ENCODE results near the gene PTPN4. TPM values are rescaled to one million over a fixed set of nuclear protein-coding genes. Genes with fewer than 3 reads are reported as not detected.
"Not testable (repeated sequence)": the region's sequence is repeated elsewhere in the genome, so short reads cannot be mapped to it uniquely, and the experiment has no call there.

The PTPN4 gene
- total RNA-seq, 3 donors from 2014 or later, result 23.1 to 35.4 (median 30.1) TPM

DNA sequence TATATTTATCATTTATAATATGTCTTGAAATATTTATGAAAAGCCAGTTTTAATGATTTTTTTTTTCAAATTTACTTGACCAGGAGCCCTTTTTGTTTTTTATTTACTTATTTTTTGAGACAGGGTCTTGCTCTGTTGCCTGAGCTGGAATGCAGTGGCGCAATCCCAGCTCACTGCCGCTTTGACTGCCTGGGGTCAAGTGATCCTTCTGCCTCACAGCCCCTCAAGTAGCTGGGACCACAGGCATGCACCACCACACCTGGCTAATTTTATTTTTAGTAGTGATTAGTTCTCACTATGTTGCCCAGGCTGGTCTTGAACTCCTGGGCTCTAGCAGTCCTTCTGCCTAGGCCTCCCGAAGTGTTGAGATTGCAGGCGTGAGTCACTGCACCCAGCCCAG, 258.8 kb downstream of the PTPN4 start:
- no peak for ATAC-seq

DNA sequence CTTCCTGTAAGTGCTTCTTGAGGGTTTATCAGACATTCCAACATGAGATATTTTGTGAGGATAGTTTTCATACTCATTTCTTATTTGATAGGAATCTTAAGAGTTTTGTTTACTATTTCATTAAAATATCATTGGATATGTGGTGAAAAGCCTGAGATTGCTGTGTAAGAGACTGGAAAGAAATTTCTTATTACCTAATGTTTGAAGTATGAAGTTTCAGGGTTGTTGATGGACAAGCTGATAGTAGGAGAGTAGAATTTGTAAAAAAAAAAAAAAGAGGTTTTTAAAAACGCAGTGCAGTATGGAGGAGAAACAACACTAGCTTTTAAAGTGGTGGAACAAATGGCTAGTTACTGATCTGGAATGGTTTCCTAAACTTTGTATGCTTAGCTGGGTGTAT, 260.8 kb downstream of the PTPN4 start:
- no peaks in the 10 kb centered on the region for H3K36me3 ChIP-seq (ENCODE audit: low read depth)
- no peak for DNase-seq
- intact Hi-C loops (cut with DNase I, micrococcal nuclease), result no loop called here
- TF ChIP-seq CTCF (IDR thresholded peaks at IDR 0.05), result no peak
- no peaks in the 10 kb centered on the region for H3K9me3 ChIP-seq
- ATAC-seq, result no peak
- no peak overlapping the region for H3K4me3 ChIP-seq
- H3K4me1 ChIP-seq (ENCODE audit: low read depth), result no peaks in the 10 kb centered on the region

More for the DNA sequence above, 258.8 kb downstream of the PTPN4 start:
- TF ChIP-seq CTCF (IDR thresholded peaks at IDR 0.05), result no peak
- intact Hi-C loops (cut with DNase I, micrococcal nuclease), result no loop called here
- Histone ChIP-seq H3K9me3 (no peaks in the 10 kb centered on the region), H3K36me3 (ENCODE audit: low read depth) (no peaks in the 10 kb centered on the region), H3K4me1 (ENCODE audit: low read depth) (no peaks in the 10 kb centered on the region), H3K4me3 (no peak overlapping the region)
- no peak for DNase-seq

DNA sequence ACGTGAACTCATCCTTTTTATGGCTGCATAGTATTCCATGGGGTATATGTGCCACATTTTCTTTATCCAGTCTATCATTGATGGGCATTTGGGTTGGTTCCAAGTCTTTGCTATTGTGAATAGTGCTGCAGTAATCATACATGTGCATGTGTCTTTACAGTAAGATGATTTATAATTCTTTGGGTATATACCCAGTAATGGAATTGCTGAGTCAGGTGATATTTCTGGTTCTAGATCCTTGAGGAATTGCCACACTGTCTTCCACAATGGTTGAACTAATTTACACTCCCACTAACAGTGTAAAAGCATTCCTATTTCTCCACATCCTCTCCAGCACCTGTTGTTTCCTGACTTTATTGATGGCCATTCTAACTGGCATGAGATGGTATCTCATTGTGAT, 262.8 kb downstream of the PTPN4 start:
- H3K4me1 ChIP-seq (ENCODE audit: low read depth); H3K36me3 ChIP-seq (ENCODE audit: low read depth); H3K4me3 ChIP-seq; ATAC-seq; intact Hi-C loops (cut with DNase I, micrococcal nuclease); H3K9me3 ChIP-seq; DNase-seq: not testable (repeated sequence)

- no peaks in the 10 kb centered on the region for H3K4me1 ChIP-seq (ENCODE audit: low read depth)
- intact Hi-C loops (cut with DNase I, micrococcal nuclease), result no loop called here
- no peak overlapping the region for H3K4me3 ChIP-seq
- DNase-seq (no peak), ATAC-seq (no peak)
- no peak for TF ChIP-seq CTCF (IDR thresholded peaks at IDR 0.05)
- H3K36me3 ChIP-seq (ENCODE audit: low read depth), result no peaks in the 10 kb centered on the region
- H3K9me3 ChIP-seq, result no peaks in the 10 kb centered on the region
Observed at GRCh38 chr2:120026890-120027289, 267.2 kb downstream of the PTPN4 start.

DNA sequence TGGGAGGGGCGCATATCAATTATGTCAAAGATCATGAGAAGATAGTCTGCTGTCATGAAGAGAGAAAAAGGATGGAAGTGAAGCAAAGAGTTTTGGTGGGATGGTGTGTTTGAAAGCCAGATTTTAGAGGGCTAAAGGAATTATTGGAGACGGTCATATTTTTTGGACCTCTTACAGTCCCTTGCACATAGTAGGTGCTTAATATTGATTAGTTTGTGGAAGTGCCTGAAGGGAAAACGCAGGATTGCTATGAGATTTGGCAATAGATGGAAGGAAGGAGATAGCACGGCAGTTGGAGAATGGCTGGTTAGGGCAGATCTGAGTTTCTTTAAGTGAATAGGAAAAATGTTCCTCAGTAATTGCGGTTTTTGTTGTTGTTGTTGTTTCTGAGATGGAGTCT, 269.1 kb downstream of the PTPN4 start:
- no peak for TF ChIP-seq CTCF (IDR thresholded peaks at IDR 0.05)
- no peak overlapping the region for H3K4me3 ChIP-seq
- DNase-seq, result no peak
- H3K9me3 ChIP-seq, result no peaks in the 10 kb centered on the region
- H3K4me1 ChIP-seq (ENCODE audit: low read depth), result no peaks in the 10 kb centered on the region
- intact Hi-C loops (cut with DNase I, micrococcal nuclease), result no loop called here
- ATAC-seq, result no peak
- no peaks in the 10 kb centered on the region for H3K36me3 ChIP-seq (ENCODE audit: low read depth)

- Histone ChIP-seq H3K9me3 (no peaks in the 10 kb centered on the region), H3K4me3 (no peak overlapping the region), H3K36me3 (ENCODE audit: low read depth) (no peaks in the 10 kb centered on the region), H3K4me1 (ENCODE audit: low read depth) (no peaks in the 10 kb centered on the region)
- ATAC-seq (no peak), DNase-seq (no peak)
- TF ChIP-seq CTCF (IDR thresholded peaks at IDR 0.05), result no peak
- intact Hi-C loops (cut with DNase I, micrococcal nuclease), result no loop called here
Observed at GRCh38 chr2:120029672-120030640, 270.2 kb downstream of the PTPN4 start.

All from mucosa of descending colon (tissue), 3 donors.